Stimulated activated CD8-positive, alpha-beta memory T cell treated with anti-CD3 and anti-CD28 coated beads, Interleukin-7, amount 100 ng/mL, for 4 hours (primary cell): ENCODE measurements around the gene MAP7.
"Not testable (repeated sequence)": the region's sequence is repeated elsewhere in the genome, so short reads cannot be mapped to it uniquely, and the experiment has no call there.

Experiments used
- DNase-seq, 2 donors: peaks; one replicate each; pipeline ENCODE4 v3.0.0-alpha.2; 2020; ENCODE audit warnings: low read depth in 2 of 2

The MAP7 gene

DNA sequence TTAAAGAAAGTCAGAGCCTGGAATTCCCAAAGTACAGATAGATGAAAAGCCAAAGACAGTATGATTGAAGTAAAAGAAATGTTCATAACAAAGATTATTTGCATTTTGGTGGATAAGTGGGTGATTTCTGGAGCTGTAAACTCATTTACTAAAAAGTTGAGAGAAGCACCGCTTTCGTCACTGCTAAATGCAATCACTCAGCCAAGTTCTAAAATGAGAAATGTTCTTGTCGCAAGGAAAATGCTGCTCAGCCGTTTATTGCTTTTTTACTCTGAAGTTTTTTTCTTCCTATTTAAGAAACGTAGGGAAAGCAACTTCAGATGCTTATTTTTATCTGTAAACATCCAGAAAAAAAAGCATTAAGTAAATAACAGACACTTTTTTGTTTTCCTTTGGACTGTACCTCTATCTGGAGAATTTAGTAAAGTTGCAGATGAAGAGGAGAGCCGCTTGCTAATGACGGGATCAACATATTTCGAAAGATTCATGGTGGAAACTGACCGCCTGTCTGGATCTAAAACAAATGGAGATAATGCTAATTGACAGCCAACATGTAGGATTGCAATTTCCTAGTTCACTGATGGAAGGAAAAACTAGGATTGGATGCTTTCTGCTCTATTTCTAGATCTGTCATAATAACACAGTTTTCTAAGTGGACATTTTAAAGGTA is 166.8 kb downstream of the MAP7 start:
- DNase-seq = no peak

DNA sequence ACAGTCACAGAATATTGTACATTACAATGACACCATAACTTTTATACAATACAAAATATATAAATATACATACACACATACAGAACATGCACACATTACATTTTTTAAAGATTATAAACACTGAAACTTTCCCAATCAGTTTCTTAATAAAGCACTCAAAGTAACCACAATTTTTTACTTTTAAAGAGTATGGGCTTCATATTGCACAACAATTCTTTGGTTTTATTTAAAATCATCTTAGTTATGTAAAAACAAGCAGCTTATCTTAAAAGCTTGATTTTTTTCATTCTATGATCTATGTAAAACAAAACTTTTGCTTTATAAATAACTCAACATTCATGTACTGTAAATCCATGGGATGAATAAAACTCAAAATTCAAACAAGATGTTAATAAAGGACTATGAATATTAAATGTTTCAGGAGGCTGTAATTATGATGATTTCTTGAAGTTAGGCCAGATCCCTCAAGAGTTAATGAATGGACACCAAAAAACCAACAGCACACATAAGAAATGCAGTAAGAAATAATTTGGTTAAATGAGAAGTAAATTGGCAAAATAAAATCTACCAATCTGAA is 167.5 kb downstream of the MAP7 start:
- no peak for DNase-seq

- no peak for DNase-seq
Measured at GRCh38 chr6:136378888-136379287, 171.3 kb downstream of the MAP7 start.

GRCh38 chr6:136375836-136376235 is 174.4 kb downstream of the MAP7 start:
- DNase-seq = not testable (repeated sequence)

DNA sequence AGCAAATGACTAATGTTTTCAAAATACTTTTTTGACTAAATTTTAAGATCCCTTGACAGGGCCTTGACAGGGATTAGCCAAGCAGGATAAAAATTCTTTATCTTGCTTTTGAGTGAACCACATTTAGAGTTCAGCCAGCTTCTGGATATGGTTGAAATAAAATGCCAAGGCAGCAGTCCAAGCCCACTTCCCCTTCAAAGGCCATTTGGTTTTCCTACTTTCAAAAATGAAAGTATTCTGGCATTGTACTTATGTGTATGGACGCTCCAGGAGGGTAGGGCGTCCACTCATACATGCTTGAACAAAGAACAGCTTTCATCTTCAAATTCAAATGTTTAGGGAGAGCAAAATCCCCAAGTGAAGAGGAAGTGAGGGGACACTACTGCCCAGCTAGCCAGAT is 178.3 kb downstream of the MAP7 start:
- DNase-seq = no peak

GRCh38 chr6:136370988-136371728 is 179.1 kb downstream of the MAP7 start:
- no peak for DNase-seq

DNA sequence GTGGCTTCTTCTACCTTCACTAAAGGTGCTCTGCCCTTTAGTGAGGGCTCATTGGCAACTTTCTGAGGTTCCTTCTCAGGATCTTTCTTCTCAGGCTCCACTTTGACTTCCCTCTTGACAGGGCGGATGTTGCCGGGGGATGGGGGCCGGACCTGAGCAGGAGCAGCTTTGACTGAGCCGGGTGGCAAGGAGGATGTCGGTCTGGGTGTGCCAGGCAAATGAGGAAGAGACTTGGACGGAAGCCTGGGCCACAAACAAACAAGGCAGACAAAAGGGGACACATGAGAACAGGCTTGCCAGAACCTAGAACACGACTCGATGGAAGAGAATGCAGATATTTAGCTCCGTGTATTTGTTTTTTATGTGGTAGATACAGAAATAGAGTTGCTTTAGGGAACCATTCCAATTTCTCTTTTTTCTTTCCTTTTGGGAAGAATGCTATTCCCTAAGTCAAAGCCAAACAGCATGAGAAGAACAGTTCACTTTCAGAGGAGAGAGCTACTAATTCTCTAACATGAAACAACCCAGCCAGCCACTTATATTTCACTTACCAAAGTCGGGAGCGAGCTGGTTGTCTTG is 184.4 kb downstream of the MAP7 start:
- DNase-seq = no peak

DNA sequence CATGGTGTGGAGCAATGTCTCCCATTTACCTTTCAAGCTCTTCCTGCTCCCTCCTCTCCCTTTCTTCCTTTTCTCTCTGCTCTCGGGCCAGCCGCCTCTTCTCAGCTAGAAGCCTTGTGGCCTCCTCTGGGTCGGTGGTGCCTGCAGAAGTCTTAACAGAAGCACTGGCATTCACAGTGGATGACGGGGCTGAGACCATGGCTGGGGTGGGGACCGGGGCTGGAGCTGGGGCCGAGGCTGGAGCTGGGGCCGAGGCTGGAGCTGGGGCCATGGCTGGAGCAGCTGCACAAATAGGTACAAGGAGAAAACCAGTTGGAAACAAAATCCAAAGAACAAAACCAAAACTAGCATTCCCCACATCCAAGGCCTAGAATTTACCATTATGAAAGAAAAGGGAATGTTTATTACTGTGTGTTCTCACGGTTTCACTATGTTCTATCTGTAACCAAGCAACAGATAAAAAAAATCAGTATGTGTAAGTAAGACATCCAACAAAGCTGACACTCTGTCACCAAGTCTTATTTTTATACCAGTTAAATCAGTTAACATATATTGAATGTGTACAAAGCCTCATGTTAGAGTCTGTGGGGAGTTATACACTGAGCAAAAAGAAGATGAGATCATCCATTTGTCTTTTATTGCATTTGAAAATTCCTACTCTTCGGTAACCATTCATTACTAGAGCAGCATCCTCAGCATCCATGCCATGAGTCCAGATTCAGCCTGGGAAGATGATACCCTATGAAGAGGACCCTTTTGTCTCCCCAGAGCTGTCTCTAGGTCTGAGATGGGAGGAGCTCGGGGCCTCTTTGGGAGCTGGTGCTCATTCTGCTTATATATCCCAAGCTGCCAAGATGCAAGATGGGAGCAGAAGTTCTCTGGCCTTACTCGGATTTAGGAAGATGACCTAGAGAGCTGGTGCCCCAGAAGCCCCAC is 187.5 kb downstream of the MAP7 start:
- DNase-seq = no peak

DNA sequence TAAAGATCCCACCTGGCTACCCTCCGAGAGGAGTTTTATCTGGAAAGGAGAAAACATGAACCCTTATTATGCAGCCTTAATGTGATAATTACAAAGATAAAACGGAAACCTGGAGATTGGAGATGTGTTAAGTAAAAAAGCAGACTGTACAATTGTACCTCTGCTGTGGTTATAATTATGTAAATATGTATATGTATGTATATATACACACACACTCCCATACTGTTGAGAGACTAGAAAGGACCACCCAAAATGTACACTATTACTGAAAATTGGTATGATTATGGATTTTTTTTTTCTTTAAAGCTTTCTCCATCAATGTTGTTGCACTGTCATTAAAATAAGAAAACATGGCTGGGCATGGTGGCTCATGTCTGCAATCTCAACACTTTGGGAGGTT is 188.4 kb downstream of the MAP7 start:
- no peak for DNase-seq

GRCh38 chr6:136360783-136361182 is 189.4 kb downstream of the MAP7 start:
- no peak for DNase-seq

GRCh38 chr6:136359851-136360250 is 190.4 kb downstream of the MAP7 start:
- DNase-seq = no peak

- DNase-seq = no peak
Measured at GRCh38 chr6:136351518-136352110, 198.6 kb downstream of the MAP7 start.

- DNase-seq = no peak
Measured at GRCh38 chr6:136350914-136351313, 199.3 kb downstream of the MAP7 start.

DNA sequence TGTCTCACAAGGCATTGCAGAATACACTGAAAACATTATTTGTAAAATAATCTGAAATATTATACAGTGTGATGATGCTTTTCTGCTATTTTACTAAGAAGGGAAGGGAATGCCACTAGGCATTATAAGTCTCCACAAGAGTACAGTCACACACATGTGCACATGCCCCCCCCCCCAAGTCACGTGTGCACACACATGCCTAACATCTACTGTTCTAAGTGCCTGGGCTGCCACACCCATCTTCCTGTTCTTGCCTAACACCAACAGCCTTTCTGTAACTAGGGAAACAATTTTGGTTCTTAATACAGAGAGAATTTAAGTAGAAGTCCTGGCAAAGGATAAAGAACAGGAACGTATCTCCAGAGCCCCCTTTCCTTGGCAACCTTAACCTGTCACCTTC is 202.4 kb downstream of the MAP7 start:
- DNase-seq = no peak

DNA sequence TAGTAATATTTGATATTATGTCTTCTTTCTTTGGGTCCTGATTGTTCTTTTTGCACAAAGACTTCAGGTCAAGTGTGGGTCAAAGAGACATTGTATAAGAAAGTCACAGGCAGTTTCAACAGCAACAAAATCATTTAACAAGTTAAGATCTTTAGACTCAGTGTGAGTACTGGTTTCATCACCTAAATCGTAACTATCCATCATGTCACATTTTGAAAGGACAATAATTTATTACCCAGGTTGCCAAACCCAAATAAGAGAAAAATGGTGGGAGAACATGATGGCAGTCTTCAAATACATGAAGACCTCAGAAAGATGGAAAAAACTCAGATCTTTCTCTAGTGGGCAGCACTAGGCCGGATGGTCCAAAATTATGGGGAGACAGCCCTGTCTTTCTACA is 205.1 kb downstream of the MAP7 start:
- DNase-seq = no peak

DNA sequence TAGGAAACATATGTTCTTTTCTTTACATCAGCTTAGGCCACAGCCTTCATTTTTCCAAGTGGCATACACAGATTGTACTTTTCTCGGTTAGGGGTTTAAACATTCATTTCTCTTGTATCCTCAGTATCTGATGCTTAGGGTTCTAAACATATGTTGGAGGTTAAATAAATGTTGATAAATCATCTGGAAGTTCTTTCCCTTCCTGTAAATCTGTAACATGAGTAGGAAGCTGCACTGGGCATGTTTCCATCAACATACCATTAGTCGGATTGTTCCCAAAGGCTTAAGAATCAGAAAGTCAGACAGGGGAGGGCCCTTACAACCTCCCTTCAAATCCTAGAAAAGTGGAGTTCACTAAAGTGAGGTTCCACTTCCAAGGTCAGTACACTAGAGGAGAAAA is 205.8 kb downstream of the MAP7 start:
- no peak for DNase-seq

GRCh38 chr6:136343700-136344099 is 206.5 kb downstream of the MAP7 start:
- no peak for DNase-seq

DNA sequence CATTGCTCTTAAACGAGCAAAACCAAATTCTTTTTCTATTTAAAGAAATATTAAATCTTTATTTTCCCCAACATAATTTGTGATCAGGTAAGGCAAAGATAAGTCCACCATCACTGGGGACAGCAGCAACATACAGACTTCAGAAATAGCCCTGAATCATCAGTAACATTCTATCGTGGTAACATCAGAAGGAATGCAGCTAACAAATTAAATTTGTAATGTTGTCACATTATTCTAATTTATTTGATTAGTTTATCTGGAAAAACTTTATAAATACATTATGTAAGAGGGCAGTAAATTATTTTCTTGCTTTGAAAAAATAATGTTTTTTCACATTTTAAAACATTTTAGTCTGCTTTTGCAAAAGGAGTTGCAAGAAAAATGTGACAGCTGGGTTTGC is 206.9 kb downstream of the MAP7 start:
- DNase-seq = no peak

- DNase-seq = no peak
Measured at GRCh38 chr6:136341967-136342366, 208.3 kb downstream of the MAP7 start.

DNA sequence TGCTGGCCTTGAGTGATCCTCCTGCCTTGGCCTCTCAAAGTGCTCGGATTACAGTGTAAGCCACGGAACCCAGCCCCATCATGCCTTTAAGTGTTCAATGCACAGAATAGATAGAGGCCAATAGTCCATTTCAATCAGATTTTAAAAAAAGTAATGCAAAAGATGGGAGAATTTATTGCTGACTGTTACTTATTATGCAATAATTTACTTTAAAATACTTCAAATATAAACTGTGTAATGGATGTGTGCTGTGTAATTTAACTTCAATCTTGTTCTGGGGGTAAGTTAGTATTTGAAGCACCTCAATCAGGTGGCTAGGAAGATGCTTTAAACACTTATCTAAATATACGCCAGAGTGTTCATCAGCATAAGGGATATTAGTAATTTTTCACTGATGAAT is 208.9 kb downstream of the MAP7 start:
- DNase-seq = no peak

DNA sequence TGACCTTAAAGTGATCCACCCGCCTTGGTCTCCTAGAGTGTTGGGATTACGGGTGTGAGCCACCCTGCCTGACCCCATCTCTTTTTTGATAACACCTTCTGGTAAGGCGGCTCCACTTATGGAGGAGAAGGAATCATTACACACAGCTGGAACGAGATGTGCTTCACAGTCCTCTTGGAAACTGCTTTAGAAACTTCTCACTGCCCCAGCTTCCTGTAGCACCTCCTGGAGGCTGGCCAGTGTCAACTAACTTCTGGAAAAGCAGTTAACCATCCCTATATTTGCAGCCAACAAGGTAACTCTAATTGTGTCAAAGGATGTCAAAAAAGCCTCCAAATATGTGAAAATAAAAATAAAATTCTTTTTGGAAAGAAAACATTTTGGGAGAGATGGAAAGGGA is 211.7 kb downstream of the MAP7 start:
- no peak for DNase-seq
